SK-N-MC (cell line): ENCODE results near the gene GPS1.

Source experiments
- DNase-seq: peaks from one replicate; pipeline ENCODE4 v3.0.0-alpha.2; 2011; ENCODE audit warnings: low read depth, low spot score
- H3K27ac ChIP-seq: fragments of 200-600 bp; sonication (generic); 2 replicates; pipeline ENCODE4 v1.5.1; 2016; ENCODE audit warnings: mixed run types
- H3K36me3 ChIP-seq: fragments of 200-600 bp; sonication (generic); 2 replicates; pipeline ENCODE4 v1.6.1; 2017; ENCODE audit warnings: antibody characterized with exemption, low read length, mixed read lengths; ENCODE audit not compliant: insufficient read depth
- H3K4me3 ChIP-seq: fragments of 200-600 bp; sonication (generic); 2 replicates; pipeline ENCODE4 v1.5.1; 2016
- H3K9ac ChIP-seq: fragments of 200-600 bp; sonication (generic); 2 replicates; pipeline ENCODE4 v1.8.0; 2017; ENCODE audit warnings: mixed run types, mixed read lengths; ENCODE audit not compliant: insufficient read length
- H3K9me3 ChIP-seq: fragments of 200-600 bp; sonication (generic); 2 replicates; pipeline ENCODE4 v1.6.1; 2017; ENCODE audit warnings: low read depth, mild to moderate bottlenecking, antibody characterized with exemption, low read length, moderate library complexity, mixed read lengths
- EZH2 ChIP-seq: fragments of 200-600 bp; sonication (generic); IDR thresholded peaks from one replicate; pipeline ENCODE4 v1.6.1; 2017; ENCODE audit warnings: antibody characterized with exemption
- FOXP2 ChIP-seq: optimal IDR thresholded peaks from 2 replicates; pipeline ENCODE3; 2011; ENCODE audit warnings: mild to moderate bottlenecking, moderate library complexity; ENCODE audit not compliant: insufficient read depth; ENCODE audit errors: extremely low read length, control extremely low read depth
- POLR2AphosphoS5 ChIP-seq: IDR thresholded peaks from 2 replicates; pipeline ENCODE4 v1.6.1; 2012; ENCODE audit warnings: mild to moderate bottlenecking, low read depth, low read length, borderline replicate concordance

Gene GPS1

DNA sequence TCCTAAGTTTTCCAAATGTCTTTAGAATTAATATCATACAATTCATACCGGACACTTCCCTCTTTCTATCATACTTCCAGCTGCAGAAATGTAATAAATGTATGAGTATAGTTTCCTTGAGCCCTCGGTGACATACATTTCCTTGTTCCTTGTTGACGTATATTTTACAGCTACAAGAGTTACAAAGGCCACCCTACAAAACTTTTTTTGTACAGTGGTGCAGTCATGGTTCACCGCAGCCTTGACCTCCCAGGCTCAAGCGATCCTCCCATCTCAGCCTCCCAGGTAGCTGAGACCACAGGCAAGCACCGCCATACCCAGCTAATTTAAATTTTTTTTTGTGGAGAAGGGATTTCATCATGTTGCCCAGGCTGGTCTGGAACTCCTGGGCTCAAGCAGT is 21.1 kb downstream of the GPS1 start:
- no peak for TF ChIP-seq FOXP2
- no peak for TF ChIP-seq EZH2
- no peak for TF ChIP-seq POLR2AphosphoS5
- Histone ChIP-seq H3K9me3 (no peaks in the 10 kb centered on the region), H3K9ac (no peak overlapping the region), H3K27ac (no peak overlapping the region), H3K36me3 (no peaks in the 10 kb centered on the region; the same call in 1 of the 2 replicates), H3K4me3 (no peak overlapping the region)
- DNase-seq: no peak

DNA sequence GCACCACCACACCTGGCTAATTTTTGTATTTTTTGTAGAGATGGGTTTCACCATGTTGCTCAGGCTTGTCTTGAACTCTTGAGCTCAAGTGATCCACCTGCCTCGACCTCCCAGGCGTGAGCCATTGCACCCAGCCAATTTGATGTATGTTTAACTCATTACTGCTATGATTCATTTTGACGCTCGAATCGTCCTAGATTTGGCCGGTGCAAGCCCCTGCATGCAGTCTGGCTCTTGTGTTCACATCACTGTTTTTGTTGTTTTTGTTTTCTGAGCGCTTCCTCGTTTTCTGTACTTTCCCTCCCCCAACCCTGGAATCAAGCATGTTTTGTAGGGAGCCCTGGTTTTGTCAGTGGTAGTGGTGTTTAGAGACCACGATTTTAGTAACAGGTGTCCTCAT is 21.7 kb downstream of the GPS1 start:
- Histone ChIP-seq H3K9me3 (no peaks in the 10 kb centered on the region), H3K27ac (no peak overlapping the region), H3K9ac (no peak overlapping the region), H3K36me3 (peaks cover 5% of the 10 kb centered on the region; the same call in 1 of the 2 replicates), H3K4me3 (no peak overlapping the region)
- TF ChIP-seq POLR2AphosphoS5 (no peak), FOXP2 (no peak), EZH2 (no peak)
- DNase-seq: no peak

DNA sequence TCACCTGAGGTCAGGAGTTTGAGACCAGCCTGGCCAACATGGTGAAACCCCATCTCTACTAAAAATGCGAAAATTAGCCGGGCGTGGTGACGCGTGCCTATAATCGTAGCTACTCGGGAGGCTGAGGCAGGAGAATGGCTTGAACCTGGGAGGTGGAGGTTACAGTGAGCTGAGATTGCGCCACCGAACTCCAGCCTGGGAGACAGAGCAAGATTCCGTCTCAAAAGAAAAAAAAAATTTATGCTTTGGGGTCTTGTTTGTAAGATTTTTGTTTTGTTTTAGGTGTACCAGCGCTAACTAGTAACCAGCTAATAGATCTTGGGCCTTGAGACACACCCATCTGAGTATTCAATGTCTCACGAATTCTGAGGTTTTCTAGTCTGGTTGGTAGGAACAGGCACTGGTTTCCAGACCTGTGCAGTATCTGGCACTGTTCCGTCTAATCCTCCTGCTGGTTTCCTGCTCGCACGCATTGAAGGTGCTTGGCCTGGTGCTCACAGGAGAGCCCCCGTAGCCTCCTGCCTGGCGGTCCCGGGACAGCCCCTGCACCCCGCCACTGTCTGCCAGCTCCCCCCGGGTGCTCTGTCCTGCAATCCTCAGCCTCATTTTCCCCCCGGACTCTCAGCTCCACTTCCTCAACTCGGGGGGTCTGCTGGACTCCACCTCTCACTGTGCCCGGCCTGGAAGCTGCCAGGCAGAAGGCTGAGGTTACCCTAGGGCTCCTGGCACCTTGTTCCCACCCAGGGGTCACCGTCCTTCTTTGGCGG is 24.5 kb downstream of the GPS1 start:
- Histone ChIP-seq H3K9ac (no peak overlapping the region), H3K9me3 (no peaks in the 10 kb centered on the region), H3K4me3 (no peak overlapping the region), H3K27ac (peak overlapping the region; percentile 56; the same call in 1 of the 2 replicates), H3K36me3 (peaks cover 30% of the 10 kb centered on the region; the same call in 1 of the 2 replicates)
- TF ChIP-seq POLR2AphosphoS5 (no peak), FOXP2 (no peak), EZH2 (no peak)
- DNase-seq: no peak

DNA sequence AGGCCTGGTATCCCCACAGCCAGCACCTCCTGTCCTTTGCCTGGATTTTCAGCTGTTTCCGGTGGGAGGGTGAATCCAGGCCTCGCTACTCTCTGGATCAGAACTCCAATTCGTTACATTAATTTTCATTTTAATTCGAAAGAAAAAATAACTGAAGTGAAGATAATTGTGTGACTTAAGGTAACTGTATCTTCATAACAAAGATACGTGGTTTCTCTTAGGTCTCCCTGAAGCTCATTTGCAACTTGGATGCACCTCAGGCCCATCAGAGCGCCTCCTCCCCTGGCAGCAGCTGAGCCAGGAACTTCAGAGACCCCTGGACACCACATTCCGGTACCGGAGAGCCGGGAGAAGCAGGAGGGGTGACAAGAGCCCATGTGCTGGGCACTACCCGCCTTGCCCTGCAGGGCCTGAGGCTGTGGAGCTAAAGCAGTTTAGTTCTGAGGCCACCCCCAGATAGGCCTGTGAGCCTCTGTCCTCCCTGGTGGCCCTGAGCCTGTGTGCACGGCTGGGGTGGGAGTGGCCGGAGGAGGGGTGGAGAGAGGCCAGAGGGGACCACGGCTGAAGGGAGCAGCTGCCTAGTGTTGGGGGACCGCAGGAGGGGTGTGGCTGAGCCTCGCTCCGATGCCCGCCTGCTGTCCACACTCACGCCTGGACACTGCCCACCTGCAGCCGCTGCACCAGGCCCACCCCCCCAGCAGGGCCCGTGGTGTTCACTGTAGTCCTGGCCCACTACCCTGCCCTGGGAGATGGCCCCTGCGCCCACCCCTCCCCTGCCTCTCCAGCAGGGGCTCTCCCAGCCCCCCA is 25.3 kb downstream of the GPS1 start:
- H3K4me3 ChIP-seq: no peak overlapping the region
- peak overlapping the region; percentile 56; the same call in 1 of the 2 replicates for H3K27ac ChIP-seq
- H3K36me3 ChIP-seq: peaks cover 36% of the 10 kb centered on the region; the same call in 1 of the 2 replicates
- DNase-seq: no peak
- no peak for TF ChIP-seq EZH2
- TF ChIP-seq POLR2AphosphoS5: 0 out of 2 replicates have a peak, but pooled peaks have one; percentile 34
- TF ChIP-seq FOXP2: no peak
- H3K9ac ChIP-seq: no peak overlapping the region
- no peaks in the 10 kb centered on the region for H3K9me3 ChIP-seq

DNA sequence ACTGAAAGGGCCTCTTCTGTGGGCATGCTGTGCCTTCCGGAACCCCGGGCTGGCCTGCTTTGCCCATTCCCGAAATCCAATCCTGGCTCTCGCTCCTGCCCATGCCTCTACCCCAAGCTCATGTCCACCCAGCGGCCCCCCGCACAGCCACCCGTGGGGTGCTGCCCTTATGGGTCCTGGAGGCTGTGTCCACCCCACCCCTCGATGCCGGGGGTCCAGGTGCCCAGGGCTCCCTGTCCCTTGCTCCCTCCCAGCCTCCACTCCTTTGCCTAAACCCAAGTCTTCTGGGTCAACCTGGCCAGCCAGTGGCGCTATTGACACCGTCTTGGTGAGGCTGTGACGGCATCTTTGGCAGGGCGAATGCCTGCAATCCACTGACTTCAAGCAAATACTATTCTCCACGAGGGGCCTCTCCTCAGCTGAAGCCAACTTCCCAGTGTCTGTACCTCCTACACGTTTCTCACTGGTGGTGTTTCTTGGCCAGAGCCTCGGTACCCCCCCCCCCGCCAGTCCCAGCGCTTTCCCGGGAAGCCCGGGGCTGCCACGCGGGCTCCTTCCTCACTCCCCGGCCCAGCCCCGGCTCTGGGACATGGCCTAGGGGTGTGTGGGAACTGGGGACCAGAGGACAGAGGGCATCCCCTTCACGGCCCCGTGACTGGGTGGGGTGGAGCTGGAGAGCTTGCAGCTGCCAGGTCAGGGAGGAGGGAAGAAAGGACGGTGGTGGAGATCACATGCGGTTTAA is 26.1 kb downstream of the GPS1 start:
- H3K27ac ChIP-seq: 0 out of 2 replicates have a peak overlapping the region, but pooled peaks have one; percentile 36

DNA sequence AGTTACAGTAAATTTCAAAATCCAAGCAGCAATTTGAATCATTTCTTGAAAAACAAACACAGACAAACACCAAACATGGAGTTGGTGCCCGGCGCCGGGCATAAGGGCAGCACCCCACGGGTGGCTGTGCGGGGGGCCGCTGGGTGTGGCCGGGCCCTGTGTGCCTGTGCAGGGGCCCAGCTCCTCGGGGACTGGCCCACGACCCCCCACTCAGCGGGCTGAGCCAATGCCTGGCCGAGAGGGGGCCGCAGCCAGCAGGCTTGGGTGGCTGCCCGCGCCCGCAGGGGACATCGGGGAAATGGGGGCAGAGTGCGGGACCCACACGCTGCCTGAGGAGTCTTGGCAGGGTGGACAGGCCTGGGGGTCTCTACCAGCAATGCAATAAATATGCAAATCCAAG is 26.7 kb downstream of the GPS1 start:
- no peak overlapping the region for H3K9ac ChIP-seq
- peaks cover 50% of the 10 kb centered on the region; the same call in 1 of the 2 replicates for H3K36me3 ChIP-seq
- DNase-seq: no peak
- H3K9me3 ChIP-seq: no peaks in the 10 kb centered on the region
- no peak overlapping the region for H3K4me3 ChIP-seq
- 0 out of 2 replicates have a peak overlapping the region, but pooled peaks have one; percentile 36 for H3K27ac ChIP-seq
- TF ChIP-seq EZH2 (no peak), POLR2AphosphoS5 (no peak), FOXP2 (no peak)

More for the DNA sequence above, 26.1 kb downstream of the GPS1 start:
- no peak for TF ChIP-seq EZH2
- TF ChIP-seq POLR2AphosphoS5: peak; percentile 49; the same call in 1 of the 2 replicates
- no peak for TF ChIP-seq FOXP2
- Histone ChIP-seq H3K9me3 (no peaks in the 10 kb centered on the region), H3K4me3 (no peak overlapping the region), H3K36me3 (peaks cover 44% of the 10 kb centered on the region; the same call in 1 of the 2 replicates), H3K9ac (no peak overlapping the region)
- no peak for DNase-seq

DNA sequence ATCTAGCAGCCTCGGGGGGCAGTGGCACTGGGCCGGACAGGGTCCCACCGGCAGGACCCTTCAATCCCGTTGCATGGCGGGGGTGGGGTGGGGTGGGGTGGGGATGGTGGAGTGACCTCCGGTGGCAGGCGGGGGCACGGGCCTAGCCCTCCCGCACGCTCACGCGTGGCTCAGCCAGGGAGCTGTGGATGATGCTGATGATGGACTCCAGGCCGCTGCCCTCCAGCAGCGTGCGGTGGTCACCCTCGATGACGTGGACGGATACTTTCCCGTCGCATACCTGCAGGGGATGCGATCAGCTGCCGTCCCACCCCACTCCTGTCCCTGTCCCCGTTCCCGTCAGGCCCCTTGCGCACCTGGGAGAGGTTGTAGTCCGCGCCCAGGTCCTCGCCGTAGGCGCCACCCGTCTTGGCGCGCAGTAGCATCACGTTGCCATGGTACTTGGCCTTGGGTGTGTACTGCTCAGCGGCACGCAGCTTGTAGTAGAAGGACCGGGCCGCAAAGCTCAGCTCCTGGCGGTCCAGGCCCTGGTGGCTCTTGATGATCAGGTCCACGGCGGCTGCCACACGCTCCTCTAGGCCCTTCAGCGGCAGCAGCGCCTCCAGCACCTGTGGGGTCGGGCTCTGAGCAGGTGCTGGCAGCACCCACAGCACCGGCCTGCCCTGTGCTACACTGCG is 27.4 kb downstream of the GPS1 start:
- Histone ChIP-seq H3K36me3 (peaks cover 57% of the 10 kb centered on the region), H3K9ac (no peak overlapping the region), H3K4me3 (no peak overlapping the region), H3K9me3 (no peaks in the 10 kb centered on the region), H3K27ac (no peak overlapping the region)
- TF ChIP-seq POLR2AphosphoS5 (peak; percentile 13; the same call in 1 of the 2 replicates), EZH2 (no peak)
- DNase-seq: no peak
